NB4 (cell line): Measurements from ENCODE around the gene CEP192.

Experiments
- DNase-seq: peaks from one replicate; pipeline ENCODE4 v3.0.0; 2010; ENCODE audit warnings: low read depth
- H3K4me3 ChIP-seq: one replicate; pipeline ENCODE4 v1.5.1; 2011; ENCODE audit warnings: mild to moderate bottlenecking, low read depth, low read length, moderate library complexity
- MYC ChIP-seq: IDR thresholded peaks from 2 replicates; pipeline ENCODE4 v1.6.1; 2011; ENCODE audit warnings: low read depth, low read length
- POLR2A ChIP-seq: IDR thresholded peaks from 2 replicates; pipeline ENCODE4 v1.6.1; 2011; ENCODE audit warnings: mild to moderate bottlenecking; ENCODE audit not compliant: insufficient read length; ENCODE audit errors: extremely low read depth
- TF ChIP-seq, protein P1 (sequence below): IDR thresholded peaks from one replicate; pipeline ENCODE4 v1.5.1; 2012; ENCODE audit warnings: low read depth, low read length
- TF ChIP-seq, protein P2 (sequence below): IDR thresholded peaks from 2 replicates; pipeline ENCODE4 v1.6.1; 2011; ENCODE audit warnings: low read depth, low read length

Gene CEP192

GRCh38 chr18:13158428-13158827, 167.3 kb downstream of the CEP192 start:
- H3K4me3 ChIP-seq: no peak overlapping the region
- no peak for DNase-seq
- TF ChIP-seq, protein P1, sequence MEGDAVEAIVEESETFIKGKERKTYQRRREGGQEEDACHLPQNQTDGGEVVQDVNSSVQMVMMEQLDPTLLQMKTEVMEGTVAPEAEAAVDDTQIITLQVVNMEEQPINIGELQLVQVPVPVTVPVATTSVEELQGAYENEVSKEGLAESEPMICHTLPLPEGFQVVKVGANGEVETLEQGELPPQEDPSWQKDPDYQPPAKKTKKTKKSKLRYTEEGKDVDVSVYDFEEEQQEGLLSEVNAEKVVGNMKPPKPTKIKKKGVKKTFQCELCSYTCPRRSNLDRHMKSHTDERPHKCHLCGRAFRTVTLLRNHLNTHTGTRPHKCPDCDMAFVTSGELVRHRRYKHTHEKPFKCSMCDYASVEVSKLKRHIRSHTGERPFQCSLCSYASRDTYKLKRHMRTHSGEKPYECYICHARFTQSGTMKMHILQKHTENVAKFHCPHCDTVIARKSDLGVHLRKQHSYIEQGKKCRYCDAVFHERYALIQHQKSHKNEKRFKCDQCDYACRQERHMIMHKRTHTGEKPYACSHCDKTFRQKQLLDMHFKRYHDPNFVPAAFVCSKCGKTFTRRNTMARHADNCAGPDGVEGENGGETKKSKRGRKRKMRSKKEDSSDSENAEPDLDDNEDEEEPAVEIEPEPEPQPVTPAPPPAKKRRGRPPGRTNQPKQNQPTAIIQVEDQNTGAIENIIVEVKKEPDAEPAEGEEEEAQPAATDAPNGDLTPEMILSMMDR: no peak
- TF ChIP-seq, protein P2, sequence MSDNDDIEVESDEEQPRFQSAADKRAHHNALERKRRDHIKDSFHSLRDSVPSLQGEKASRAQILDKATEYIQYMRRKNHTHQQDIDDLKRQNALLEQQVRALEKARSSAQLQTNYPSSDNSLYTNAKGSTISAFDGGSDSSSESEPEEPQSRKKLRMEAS: no peak
- TF ChIP-seq MYC (no peak), POLR2A (no peak)

- peak; percentile 71 for DNase-seq
- H3K4me3 ChIP-seq: no peak overlapping the region
- TF ChIP-seq POLR2A (no peak), MYC (no peak)
- TF ChIP-seq, protein P2: no peak
- TF ChIP-seq, protein P1: peak; percentile 79
These were observed 168.4 kb downstream of the CEP192 start for GRCh38 chr18:13159579-13159978.

DNA sequence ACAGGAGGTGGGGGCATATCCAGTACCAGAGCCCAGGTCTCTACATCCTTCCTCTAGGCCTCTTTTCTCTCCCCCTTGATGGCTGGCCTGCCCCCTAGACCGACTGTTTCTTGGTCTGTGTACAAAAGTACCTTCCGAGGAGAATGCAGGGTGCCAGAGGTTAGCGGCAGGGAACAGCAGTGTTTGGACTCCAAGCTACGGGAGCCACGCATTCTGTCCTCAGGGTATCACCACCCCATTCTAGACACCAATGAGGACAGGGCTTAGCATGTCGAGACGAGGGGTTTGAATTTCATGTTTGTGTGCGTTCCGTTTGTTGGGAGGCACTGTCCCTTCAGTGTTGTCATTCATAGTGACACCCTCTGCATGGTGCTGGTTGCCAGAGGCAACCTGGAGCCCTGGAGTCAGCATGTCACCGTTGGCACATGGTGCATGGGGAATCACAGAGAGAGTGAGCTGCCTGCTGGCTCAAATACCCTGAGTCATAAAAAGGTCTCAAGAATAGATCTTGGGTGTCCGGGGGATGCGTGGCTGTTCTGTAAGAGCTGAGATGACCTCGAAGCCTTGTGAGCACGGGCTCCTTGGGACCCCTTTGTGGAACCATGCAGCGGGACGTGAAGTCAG, 170.2 kb downstream of the CEP192 start:
- no peak for DNase-seq
- no peak overlapping the region for H3K4me3 ChIP-seq
- TF ChIP-seq MYC (no peak), POLR2A (no peak)
- TF ChIP-seq, protein P1: no peak
- TF ChIP-seq, protein P2: no peak

DNA sequence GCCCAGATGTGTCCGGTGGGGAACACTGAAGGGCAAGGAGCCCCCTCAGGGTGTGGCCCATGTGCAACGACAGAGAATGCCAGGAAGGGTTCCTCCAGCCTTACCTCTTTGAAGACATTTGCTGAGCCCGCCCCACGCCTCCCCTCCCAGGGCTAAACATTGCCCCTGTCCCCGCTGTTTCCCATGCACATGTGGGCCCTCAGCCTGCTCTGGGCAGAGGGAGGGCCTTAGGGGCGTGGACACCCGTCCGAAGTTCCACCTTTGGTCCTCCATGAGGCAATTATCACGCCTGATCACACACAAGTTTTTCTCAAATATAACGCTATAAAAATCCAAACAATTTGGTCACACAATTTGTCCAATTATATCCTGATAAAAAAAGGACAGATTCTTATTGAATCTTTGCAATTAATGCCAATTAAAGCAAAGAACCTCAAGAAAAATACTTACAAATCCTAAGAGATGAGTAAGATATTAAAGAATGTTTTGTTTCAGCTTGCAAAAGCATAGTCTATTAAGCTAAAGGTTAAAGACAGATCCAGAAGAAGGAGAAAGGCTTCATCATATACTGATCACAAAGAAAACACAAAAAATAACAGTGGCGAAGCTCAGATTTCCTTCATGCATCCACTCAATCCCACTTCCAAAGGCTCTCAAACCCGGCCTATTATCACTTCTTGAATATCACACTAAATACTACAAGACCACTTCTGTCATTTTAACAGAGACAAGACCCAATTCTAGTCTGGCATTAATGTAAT, 172.2 kb downstream of the CEP192 start:
- DNase-seq: no peak
- TF ChIP-seq, protein P1: no peak
- TF ChIP-seq, protein P2: no peak
- TF ChIP-seq MYC (no peak), POLR2A (no peak)
- H3K4me3 ChIP-seq: no peak overlapping the region

DNA sequence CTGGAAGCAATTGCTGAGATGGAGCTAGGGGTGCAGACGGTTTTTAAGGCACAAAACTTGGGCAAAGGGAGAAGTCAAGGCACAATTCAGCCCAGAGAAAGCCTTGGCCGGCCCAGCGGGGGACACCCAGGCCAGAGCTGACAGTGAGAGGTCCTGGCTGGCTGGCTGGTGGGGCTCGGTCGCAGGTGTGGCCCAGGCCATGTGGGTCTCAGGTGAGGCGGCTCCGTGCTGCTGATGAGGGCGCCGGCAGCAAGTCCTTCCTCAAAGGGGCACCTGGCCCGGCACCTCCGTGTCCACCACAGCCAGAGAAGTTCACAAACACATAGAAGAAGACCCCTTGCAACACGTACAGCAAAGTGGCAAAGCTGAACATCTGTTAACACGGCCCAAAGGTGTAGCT, 173.2 kb downstream of the CEP192 start:
- TF ChIP-seq POLR2A (no peak), MYC (no peak)
- TF ChIP-seq, protein P2: no peak
- DNase-seq: no peak
- H3K4me3 ChIP-seq: no peak overlapping the region

- H3K4me3 ChIP-seq: no peak overlapping the region
- TF ChIP-seq, protein P1: no peak
- TF ChIP-seq POLR2A: no peak
- TF ChIP-seq, protein P2: no peak
- no peak for TF ChIP-seq MYC
These were observed 174.7 kb downstream of the CEP192 start for GRCh38 chr18:13165636-13166423.

More at GRCh38 chr18:13165636-13166423, 174.7 kb downstream of the CEP192 start:
- no peak for DNase-seq
